PFSK-1 (cell line): Measurements from ENCODE around the gene OVCA2.

Experiments used
- POLR2AphosphoS5 ChIP-seq: IDR thresholded peaks from 2 replicates; pipeline ENCODE4 v1.6.1; 2012; ENCODE audit warnings: low read depth, mild to moderate bottlenecking, control low read depth, low read length, moderate library complexity
- SIN3A ChIP-seq: IDR thresholded peaks from 2 replicates; pipeline ENCODE4 v1.6.1; 2012; ENCODE audit warnings: mild to moderate bottlenecking, low read length, moderate library complexity, borderline replicate concordance; ENCODE audit not compliant: insufficient read depth
- TAF1 ChIP-seq: IDR thresholded peaks from 2 replicates; pipeline ENCODE4 v1.6.1; 2012; ENCODE audit warnings: low read length, control low read depth, borderline replicate concordance; ENCODE audit not compliant: insufficient read depth

GRCh38 chr17:2082003-2082781 is 40.4 kb downstream of the OVCA2 start:
- no peak for TF ChIP-seq POLR2AphosphoS5
- no peak for TF ChIP-seq SIN3A
- TF ChIP-seq TAF1 = no peak
